ENCODE results near the gene CEBPE.

The CEBPE gene

DNA sequence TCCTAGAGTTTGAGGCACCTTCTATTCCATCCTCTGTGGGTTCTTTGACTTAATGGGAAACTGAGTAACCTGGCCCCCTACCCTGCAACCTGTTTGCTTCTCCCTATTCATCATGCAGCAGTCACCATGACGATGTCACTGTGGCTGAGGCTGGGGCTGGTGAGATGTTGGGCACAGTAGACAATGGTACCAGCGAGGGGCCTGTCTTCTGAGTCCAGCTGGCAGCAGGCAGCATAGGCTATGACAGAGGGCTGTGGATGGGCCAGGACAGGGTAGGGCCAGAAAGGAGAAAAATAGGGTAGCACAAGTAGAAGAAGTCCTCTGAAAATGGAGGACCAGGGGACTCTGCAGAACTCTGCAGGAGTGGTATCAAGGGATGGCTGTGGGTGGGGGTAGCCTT lies 16.3 kb downstream of the CEBPE start:
- peaks cover 6% of the 10 kb centered on the region for H3K36me3 ChIP-seq (replicated peaks)
- H3K27me3 ChIP-seq (replicated peaks), result no peaks in the 10 kb centered on the region
- H3K4me3 ChIP-seq (ENCODE audit: low read depth, low read length), result no peak overlapping the region
- H3K27ac ChIP-seq, result no peak overlapping the region
- in situ Hi-C loops (cut with HindIII; ENCODE audit: low pct_ligation_motif_present, low sequenced_read_pairs), result no loop called here
- TF ChIP-seq, protein P1, sequence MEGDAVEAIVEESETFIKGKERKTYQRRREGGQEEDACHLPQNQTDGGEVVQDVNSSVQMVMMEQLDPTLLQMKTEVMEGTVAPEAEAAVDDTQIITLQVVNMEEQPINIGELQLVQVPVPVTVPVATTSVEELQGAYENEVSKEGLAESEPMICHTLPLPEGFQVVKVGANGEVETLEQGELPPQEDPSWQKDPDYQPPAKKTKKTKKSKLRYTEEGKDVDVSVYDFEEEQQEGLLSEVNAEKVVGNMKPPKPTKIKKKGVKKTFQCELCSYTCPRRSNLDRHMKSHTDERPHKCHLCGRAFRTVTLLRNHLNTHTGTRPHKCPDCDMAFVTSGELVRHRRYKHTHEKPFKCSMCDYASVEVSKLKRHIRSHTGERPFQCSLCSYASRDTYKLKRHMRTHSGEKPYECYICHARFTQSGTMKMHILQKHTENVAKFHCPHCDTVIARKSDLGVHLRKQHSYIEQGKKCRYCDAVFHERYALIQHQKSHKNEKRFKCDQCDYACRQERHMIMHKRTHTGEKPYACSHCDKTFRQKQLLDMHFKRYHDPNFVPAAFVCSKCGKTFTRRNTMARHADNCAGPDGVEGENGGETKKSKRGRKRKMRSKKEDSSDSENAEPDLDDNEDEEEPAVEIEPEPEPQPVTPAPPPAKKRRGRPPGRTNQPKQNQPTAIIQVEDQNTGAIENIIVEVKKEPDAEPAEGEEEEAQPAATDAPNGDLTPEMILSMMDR (IDR thresholded peaks at IDR 0.05; ENCODE audit: low read depth, low read length, missing control alignments), result no peak
- no peak for DNase-seq

DNA sequence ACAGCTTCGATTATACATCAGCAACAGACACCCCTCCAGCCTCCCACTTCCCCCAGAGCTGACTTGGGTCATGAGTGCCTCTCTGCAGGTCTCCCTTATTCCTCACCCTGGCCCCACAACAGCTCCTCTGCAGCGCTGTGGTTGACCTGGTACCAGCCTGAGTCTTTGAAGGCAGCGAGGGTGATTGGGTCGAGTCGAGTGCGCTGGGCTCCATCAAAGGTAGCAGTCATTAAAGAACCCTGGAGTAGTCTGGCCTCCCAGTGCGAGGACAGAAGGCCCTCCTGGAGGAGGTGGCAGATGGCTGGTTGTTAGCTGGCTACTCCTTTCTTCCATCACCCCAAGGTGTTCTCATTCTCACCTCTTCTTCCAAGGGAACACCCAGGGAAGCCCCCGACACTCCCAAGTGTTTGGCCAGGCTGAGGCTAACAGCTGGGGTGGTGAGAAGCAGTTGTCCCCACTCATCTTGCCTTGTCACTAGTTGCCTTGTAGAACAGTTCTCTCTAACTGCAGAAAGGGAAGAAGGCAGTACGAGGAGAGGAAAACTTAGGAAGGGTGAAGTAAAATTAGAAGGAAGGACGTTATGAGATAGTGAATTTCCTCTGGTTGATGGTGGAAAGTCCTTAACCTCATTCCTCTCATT lies 16.9 kb downstream of the CEBPE start:
- in situ Hi-C loops (cut with HindIII; ENCODE audit: low pct_ligation_motif_present, low sequenced_read_pairs), result no loop called here
- Histone ChIP-seq H3K27ac (no peak overlapping the region), H3K27me3 (replicated peaks) (no peaks in the 10 kb centered on the region), H3K4me3 (ENCODE audit: low read depth, low read length) (no peak overlapping the region), H3K36me3 (replicated peaks) (peaks cover 9% of the 10 kb centered on the region)
- TF ChIP-seq, protein P1 (IDR thresholded peaks at IDR 0.05; ENCODE audit: low read depth, low read length, missing control alignments), result no peak
- DNase-seq, result no peak

DNA sequence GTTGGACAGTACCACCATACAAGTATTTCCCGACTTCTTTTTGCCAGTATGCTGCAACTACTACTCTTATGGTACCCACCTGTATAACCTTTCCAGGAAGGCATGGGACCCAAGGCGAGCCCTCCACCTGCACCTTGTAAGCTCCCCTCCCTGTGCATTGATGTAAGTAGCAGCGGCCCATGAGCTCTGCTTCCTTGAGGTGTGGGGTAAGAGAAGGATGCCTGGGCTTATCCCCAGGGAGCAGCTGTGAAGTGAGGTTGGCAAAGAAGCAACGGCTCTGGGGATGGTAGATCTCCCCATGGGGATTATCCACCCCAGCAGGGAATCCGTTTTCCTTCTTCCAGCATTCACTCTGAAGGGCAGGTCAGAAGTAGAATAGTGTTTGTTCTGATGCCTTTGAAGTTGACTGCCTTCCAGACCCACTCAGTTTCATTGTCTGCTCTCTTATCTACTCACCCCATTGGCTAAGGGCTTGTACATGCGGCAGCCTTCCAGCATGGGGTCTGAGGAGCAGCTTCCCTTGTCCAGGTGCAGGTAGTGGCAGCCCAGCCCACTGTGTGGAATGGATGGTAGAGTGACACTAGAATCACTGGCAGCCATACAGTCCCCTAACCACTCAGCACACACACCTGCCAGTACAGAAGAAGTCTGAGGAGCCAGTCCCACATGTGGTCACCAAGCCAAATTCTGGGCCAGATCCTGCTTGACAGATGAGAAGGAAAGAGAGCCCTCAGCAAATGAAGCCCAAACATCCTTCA lies 17.7 kb downstream of the CEBPE start:
- in situ Hi-C loops (cut with HindIII; ENCODE audit: low pct_ligation_motif_present, low sequenced_read_pairs), result no loop called here
- H3K27ac ChIP-seq, result no peak overlapping the region
- no peak for DNase-seq

DNA sequence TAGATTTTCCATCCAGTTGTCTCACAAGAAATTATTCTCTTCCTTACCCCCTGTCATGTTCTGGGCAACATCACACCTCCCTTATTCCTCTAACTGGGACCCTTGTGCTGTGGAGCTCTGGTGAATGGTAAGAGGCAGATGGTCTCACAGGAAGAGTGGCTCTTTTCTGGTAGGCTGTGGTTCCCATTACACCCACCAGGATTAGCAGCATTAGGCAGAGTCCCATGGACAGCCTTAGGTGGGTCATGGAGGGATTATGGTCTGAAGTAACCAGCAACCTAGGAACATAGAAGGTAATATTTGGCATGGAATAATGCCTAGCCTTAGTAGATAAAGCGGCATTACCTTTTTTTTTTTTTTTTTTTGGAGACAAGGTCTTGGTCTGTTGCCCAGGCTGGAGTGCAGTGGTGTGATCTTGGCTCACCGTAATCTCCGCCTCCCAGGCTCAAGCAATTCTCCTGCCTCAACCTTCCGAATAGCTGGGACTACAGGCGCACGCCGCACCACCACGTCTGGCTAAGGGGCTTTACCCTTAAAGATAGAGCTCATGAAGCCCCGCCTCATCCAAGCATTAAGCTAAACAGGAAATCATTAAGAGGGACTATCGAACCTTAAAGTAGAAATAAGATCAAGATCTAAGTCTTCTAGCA lies 19.7 kb downstream of the CEBPE start:
- Histone ChIP-seq H3K36me3 (replicated peaks) (peaks cover 11% of the 10 kb centered on the region), H3K27me3 (replicated peaks) (no peaks in the 10 kb centered on the region), H3K4me3 (ENCODE audit: low read depth, low read length) (no peak overlapping the region), H3K27ac (no peak overlapping the region)
- in situ Hi-C loops (cut with HindIII; ENCODE audit: low pct_ligation_motif_present, low sequenced_read_pairs), result no loop called here
- DNase-seq, result no peak
- TF ChIP-seq, protein P1 (IDR thresholded peaks at IDR 0.05; ENCODE audit: low read depth, low read length, missing control alignments), result peak; percentile 18

More for the DNA sequence above, 17.7 kb downstream of the CEBPE start:
- Histone ChIP-seq H3K27me3 (replicated peaks) (no peaks in the 10 kb centered on the region), H3K4me3 (ENCODE audit: low read depth, low read length) (no peak overlapping the region), H3K36me3 (replicated peaks) (peaks cover 9% of the 10 kb centered on the region)
- TF ChIP-seq, protein P1 (IDR thresholded peaks at IDR 0.05; ENCODE audit: low read depth, low read length, missing control alignments), result no peak

DNA sequence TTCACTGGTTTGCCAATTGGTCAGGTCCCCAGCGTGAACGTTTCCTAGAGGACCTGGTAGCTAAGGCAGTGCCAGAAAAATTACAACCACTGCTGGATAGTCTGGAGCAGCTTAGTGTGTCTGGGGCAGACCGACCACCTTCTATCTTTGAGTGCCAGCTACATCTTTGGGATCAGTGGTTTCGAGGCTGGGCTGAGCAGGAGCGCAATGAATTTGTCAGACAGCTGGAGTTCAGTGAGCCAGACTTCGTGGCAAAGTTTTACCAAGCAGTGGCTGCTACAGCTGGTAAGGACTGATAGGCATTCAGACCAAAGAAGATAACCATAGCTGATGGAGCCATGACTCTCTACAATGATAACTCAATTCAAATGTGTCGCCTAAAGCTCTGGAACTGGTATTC lies 21.3 kb downstream of the CEBPE start:
- Histone ChIP-seq H3K27me3 (replicated peaks) (no peaks in the 10 kb centered on the region), H3K27ac (no peak overlapping the region), H3K4me3 (ENCODE audit: low read depth, low read length) (no peak overlapping the region), H3K36me3 (replicated peaks) (peaks cover 13% of the 10 kb centered on the region)
- TF ChIP-seq, protein P1 (IDR thresholded peaks at IDR 0.05; ENCODE audit: low read depth, low read length, missing control alignments), result no peak
- in situ Hi-C loops (cut with HindIII; ENCODE audit: low pct_ligation_motif_present, low sequenced_read_pairs), result no loop called here
- no peak for DNase-seq

Measured in brain microvascular endothelial cell (primary cell).